Hematopoietic multipotent progenitor cell treated with erythropoietin and hydrocortisone succinate and interleukin-3 and kit ligand, for 15 days (in vitro differentiated cells): ENCODE measurements around the gene ZNF227.
"Not testable (repeated sequence)": the region's sequence is repeated elsewhere in the genome, so short reads cannot be mapped to it uniquely, and the experiment has no call there.

Experiments used
- DNase-seq: peaks from one replicate; pipeline ENCODE4 v3.0.0-alpha.2; 2015; ENCODE audit warnings: low spot score

ZNF227 gene

GRCh38 chr19:44212250-44212865 lies at the start of gene ZNF227:
Gene ZNF227 (plus strand): TSS chr19:44212532. CDS start chr19:44217793, 5,261 bp downstream.
- DNase-seq: peak; percentile 76

- no peak for DNase-seq
Observed at GRCh38 chr19:44163789-44164188, 48.5 kb upstream of the ZNF227 start.

GRCh38 chr19:44164327-44164672 lies 48.0 kb upstream of the ZNF227 start:
- no peak for DNase-seq

- DNase-seq: peak; percentile 91
Observed at GRCh38 chr19:44164673-44165512, 47.4 kb upstream of the ZNF227 start, which contains the start of gene ZNF226. Gene ZNF226 (plus strand): TSS chr19:44165100. CDS start chr19:44170081, 4,981 bp downstream.

GRCh38 chr19:44170660-44171059 lies 41.7 kb upstream of the ZNF227 start:
- not testable (repeated sequence) for DNase-seq

- no peak for DNase-seq
Observed at GRCh38 chr19:44176590-44176989, 35.7 kb upstream of the ZNF227 start.

GRCh38 chr19:44180968-44181367 lies 31.4 kb upstream of the ZNF227 start:
- DNase-seq: no peak

- DNase-seq: no peak
Observed at GRCh38 chr19:44182145-44182544, 30.2 kb upstream of the ZNF227 start.

- no peak for DNase-seq
Observed at GRCh38 chr19:44190020-44190419, 22.3 kb upstream of the ZNF227 start.

- no peak for DNase-seq
Observed at GRCh38 chr19:44192127-44192526, 20.2 kb upstream of the ZNF227 start.

GRCh38 chr19:44196772-44197171 lies 15.6 kb upstream of the ZNF227 start:
- no peak for DNase-seq

GRCh38 chr19:44202470-44202869 lies 9.9 kb upstream of the ZNF227 start:
- no peak for DNase-seq

GRCh38 chr19:44202974-44203373 lies 9.4 kb upstream of the ZNF227 start:
- no peak for DNase-seq

- not testable (repeated sequence) for DNase-seq
Observed at GRCh38 chr19:44203877-44204276, 8.5 kb upstream of the ZNF227 start.

GRCh38 chr19:44204772-44205171 lies 7.6 kb upstream of the ZNF227 start:
- no peak for DNase-seq

- DNase-seq: peak; percentile 88
Observed at GRCh38 chr19:44207126-44207803, 5.1 kb upstream of the ZNF227 start.

- no peak for DNase-seq
Observed at GRCh38 chr19:44212866-44213346, 574 bp downstream of the ZNF227 start.

GRCh38 chr19:44219926-44220325 lies 7.6 kb downstream of the ZNF227 start:
- DNase-seq: not testable (repeated sequence)

- DNase-seq: not testable (repeated sequence)
Observed at GRCh38 chr19:44220761-44221160, 8.4 kb downstream of the ZNF227 start.

- not testable (repeated sequence) for DNase-seq
Observed at GRCh38 chr19:44221291-44221690, 9.0 kb downstream of the ZNF227 start.

GRCh38 chr19:44228318-44228717 lies 16.0 kb downstream of the ZNF227 start:
- no peak for DNase-seq

GRCh38 chr19:44232867-44233266 lies 20.5 kb downstream of the ZNF227 start:
- no peak for DNase-seq

GRCh38 chr19:44236384-44236783 lies 24.1 kb downstream of the ZNF227 start:
- no peak for DNase-seq
